HepG2 (cell line): Measurements from ENCODE around the gene SSC4D. TPM values are rescaled to one million over a fixed set of nuclear protein-coding genes. Genes with fewer than 3 reads are reported as not detected.

Experiments used
- ARID2 ChIP-seq: sonication (generic); formaldehyde crosslinking; IDR thresholded peaks from 2 replicates; pipeline ENCODE4 v1.8.1; 2022; ENCODE audit warnings: mild to moderate bottlenecking, missing genetic modification reagents, borderline replicate concordance
- ARID5B ChIP-seq: IDR thresholded peaks from 2 replicates; pipeline ENCODE4 v1.4.0; 2020; ENCODE audit warnings: mild to moderate bottlenecking, missing genetic modification reagents
- CENPT ChIP-seq: sonication (generic); formaldehyde crosslinking; IDR thresholded peaks from 2 replicates; pipeline ENCODE4 v1.8.0; 2022; ENCODE audit warnings: low read depth, mild to moderate bottlenecking, moderate library complexity, missing genetic modification reagents
- CHD4 ChIP-seq: fragments of 200-600 bp; sonication (generic); IDR thresholded peaks from 2 replicates; pipeline ENCODE4 v1.7.0; 2017; ENCODE audit warnings: mild to moderate bottlenecking, low read length, borderline replicate concordance
- GFI1 ChIP-seq: sonication (generic); formaldehyde crosslinking; IDR thresholded peaks from 2 replicates; pipeline ENCODE4 v1.5.0; 2020; ENCODE audit warnings: missing genetic modification reagents, mild to moderate bottlenecking, borderline replicate concordance
- HDAC1 ChIP-seq: sonication (generic); formaldehyde crosslinking; IDR thresholded peaks from 2 replicates; pipeline ENCODE4 v1.5.1; 2020; ENCODE audit warnings: mild to moderate bottlenecking, missing genetic modification reagents
- JUN ChIP-seq: sonication (generic); formaldehyde crosslinking; IDR thresholded peaks from 2 replicates; pipeline ENCODE4 v1.4.0; 2020; ENCODE audit warnings: mild to moderate bottlenecking, missing genetic modification reagents
- MBNL3 ChIP-seq: fragments of 250-450 bp; sonication (Bioruptor Pico); conservative IDR thresholded peaks from 2 replicates; pipeline ENCODE4 v1.8.0; 2022; ENCODE audit warnings: mild to moderate bottlenecking, inconsistent platforms
- MTERF4 ChIP-seq: sonication (generic); formaldehyde crosslinking; IDR thresholded peaks from 2 replicates; pipeline ENCODE4 v1.8.0; 2023; ENCODE audit warnings: mild to moderate bottlenecking, missing genetic modification reagents
- NFATC3 ChIP-seq: sonication (generic); formaldehyde crosslinking; IDR thresholded peaks from 2 replicates; pipeline ENCODE4 v1.5.1; 2020; ENCODE audit warnings: mild to moderate bottlenecking, missing genetic modification reagents
- PLSCR1 ChIP-seq: sonication (generic); formaldehyde crosslinking; IDR thresholded peaks from 2 replicates; pipeline ENCODE4 v1.5.0; 2020; ENCODE audit warnings: missing genetic modification reagents, mild to moderate bottlenecking, borderline replicate concordance
- RCOR2 ChIP-seq: IDR thresholded peaks from 2 replicates; pipeline ENCODE4 v1.6.1; 2016; ENCODE audit warnings: missing biosample characterization, missing genetic modification reagents
- RXRA ChIP-seq: sonication (generic); formaldehyde crosslinking; IDR thresholded peaks from 2 replicates; pipeline ENCODE4 v1.5.1; 2020; ENCODE audit warnings: missing genetic modification reagents
- SNAPC2 ChIP-seq: sonication (generic); formaldehyde crosslinking; IDR thresholded peaks from 2 replicates; pipeline ENCODE4 v1.8.1; 2022; ENCODE audit warnings: mild to moderate bottlenecking, missing genetic modification reagents
- SYNCRIP ChIP-seq: fragments of 200-400 bp; formaldehyde crosslinking; IDR thresholded peaks from 2 replicates; pipeline ENCODE4 v1.6.1; 2018; ENCODE audit warnings: mild to moderate bottlenecking, low read depth, low read length; ENCODE audit not compliant: insufficient read depth
- ZNF251 ChIP-seq: sonication (generic); formaldehyde crosslinking; IDR thresholded peaks from 2 replicates; pipeline ENCODE4 v1.9.0; 2021; ENCODE audit warnings: mild to moderate bottlenecking, missing genetic modification reagents
- ZNF503 ChIP-seq: sonication (generic); formaldehyde crosslinking; IDR thresholded peaks from 2 replicates; pipeline ENCODE4 v1.4.0; 2020; ENCODE audit warnings: missing genetic modification reagents
- ZNF567 ChIP-seq: sonication (generic); formaldehyde crosslinking; IDR thresholded peaks from 2 replicates; pipeline ENCODE4 v1.8.1; 2023; ENCODE audit warnings: mild to moderate bottlenecking, missing genetic modification reagents, borderline replicate concordance
- ZNF7 ChIP-seq: IDR thresholded peaks from 2 replicates; pipeline ENCODE4 v1.6.1; 2016; ENCODE audit warnings: missing biosample characterization, missing genetic modification reagents
- ZSCAN21 ChIP-seq: sonication (generic); formaldehyde crosslinking; IDR thresholded peaks from 2 replicates; pipeline ENCODE4 v1.8.0; 2022; ENCODE audit warnings: mild to moderate bottlenecking, missing genetic modification reagents, moderate library complexity, borderline replicate concordance
- polyA plus RNA-seq, 8 experiments: library from polyadenylated mRNA; depleted of rRNA in 3 of 8; stranded (reverse) in 7 of 8; unstranded in 1 of 8; fragments of >200 nt; fragmentation: Illumina TruSeq in 4 of 8; extraction: Trizol in 4 of 8; gene quantifications; 2 replicates each; pipeline versions ENCODE4 v1.2.1 to v1.2.3, GENCODE V29; 2011 to 2016; ENCODE audit warnings: low read depth in 4 of 8, missing spikeins in 1 of 8, mixed read lengths in 1 of 8; ENCODE audit not compliant: insufficient read depth in 1 of 8
- total RNA-seq, 5 experiments: library from RNA; depleted of rRNA; stranded (reverse); fragments of >200 nt; fragmentation: Illumina TruSeq; extraction: Trizol; gene quantifications; 2 replicates each; pipeline ENCODE4 v1.2.3, GENCODE V29; 2016; ENCODE audit warnings: low read depth in 1 of 5
- TF ChIP-seq, protein P1 (sequence below): IDR thresholded peaks from 2 replicates; pipeline ENCODE4 v1.6.1; 2016; ENCODE audit warnings: low read depth

SSC4D gene
- total and polyA plus RNA-seq, 2 of the 13 experiments (the other 11 are each of a cell fraction or from before 2014, with no cell fraction given): 33.3 to 63.8 TPM

GRCh38 chr7:76358481-76359110 is 50.9 kb downstream of the SSC4D start, which contains the start of gene YWHAG (continued):
- TF ChIP-seq ARID5B (no peak; the same call in 1 of the 2 replicates), HDAC1 (peak; percentile 85), ZNF7 (CRISPR knock-in tag) (no peak), ZNF251 (CRISPR knock-in tag) (no peak), MTERF4 (no peak), GFI1 (CRISPR knock-in tag) (no peak), JUN (no peak), RCOR2 (CRISPR knock-in tag) (no peak), CENPT (CRISPR knock-in tag) (no peak), SYNCRIP (no peak), CHD4 (no peak), RXRA (peak; percentile 63), PLSCR1 (CRISPR knock-in tag) (no peak; the same call in 1 of the 2 replicates), ZNF503 (CRISPR knock-in tag) (0 out of 2 replicates have a peak, but pooled peaks have one; percentile 13), ARID2 (no peak), SNAPC2 (CRISPR knock-in tag) (0 out of 2 replicates have a peak, but pooled peaks have one; percentile 3), MBNL3 (CRISPR knock-in tag) (no peak), NFATC3 (CRISPR knock-in tag) (0 out of 2 replicates have a peak, but pooled peaks have one; percentile 37), ZSCAN21 (no peak; the same call in 1 of the 2 replicates), ZNF567 (CRISPR knock-in tag) (no peak)
- TF ChIP-seq, protein P1, sequence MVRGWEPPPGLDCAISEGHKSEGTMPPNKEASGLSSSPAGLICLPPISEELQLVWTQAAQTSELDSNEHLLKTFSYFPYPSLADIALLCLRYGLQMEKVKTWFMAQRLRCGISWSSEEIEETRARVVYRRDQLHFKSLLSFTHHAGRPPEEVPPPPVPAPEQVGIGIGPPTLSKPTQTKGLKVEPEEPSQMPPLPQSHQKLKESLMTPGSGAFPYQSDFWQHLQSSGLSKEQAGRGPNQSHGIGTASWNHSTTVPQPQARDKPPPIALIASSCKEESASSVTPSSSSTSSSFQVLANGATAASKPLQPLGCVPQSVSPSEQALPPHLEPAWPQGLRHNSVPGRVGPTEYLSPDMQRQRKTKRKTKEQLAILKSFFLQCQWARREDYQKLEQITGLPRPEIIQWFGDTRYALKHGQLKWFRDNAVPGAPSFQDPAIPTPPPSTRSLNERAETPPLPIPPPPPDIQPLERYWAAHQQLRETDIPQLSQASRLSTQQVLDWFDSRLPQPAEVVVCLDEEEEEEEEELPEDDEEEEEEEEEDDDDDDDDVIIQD (CRISPR knock-in tag): no peak
